Gastroesophageal sphincter (tissue), 4 donors: Measurements from ENCODE around the gene PCMTD2. TPM values are rescaled to one million over a fixed set of nuclear protein-coding genes. Genes with fewer than 3 reads are reported as not detected.
"Not testable (repeated sequence)": the region's sequence is repeated elsewhere in the genome, so short reads cannot be mapped to it uniquely, and the experiment has no call there.

Experiments
- ATAC-seq: fragments of 150-250 bp; one replicate; pipeline ENCODE4 v1.9.1; 2016; ENCODE audit warnings: mild to moderate bottlenecking, moderate library complexity
- H3K27ac ChIP-seq, 4 donors: fragments of 200-600 bp; sonication (generic) in 3 of 4; 1 replicate in 3 of 4; 2 replicates in 1 of 4; pipeline ENCODE4 v1.5.1; 2016 to 2019
- H3K27me3 ChIP-seq: fragments of 200-600 bp; sonication (generic); one replicate; pipeline ENCODE4 v1.5.1; 2019
- H3K36me3 ChIP-seq, 2 donors: fragments of 200-600 bp; sonication (generic); one replicate each; pipeline ENCODE4 v1.5.1; 2019; ENCODE audit warnings: control low read depth in 1 of 2
- H3K4me1 ChIP-seq, 3 donors: fragments of 200-600 bp; sonication (generic); 1 replicate in 2 of 3; 2 replicates in 1 of 3; pipeline ENCODE4 v1.5.1; 2016 to 2019; ENCODE audit warnings: control low read depth in 2 of 3
- H3K4me3 ChIP-seq, 2 donors: fragments of 200-600 bp; sonication (generic); one replicate each; pipeline ENCODE4 v1.5.1; 2019; ENCODE audit warnings: mild to moderate bottlenecking in 1 of 2, moderate library complexity in 1 of 2
- H3K9me3 ChIP-seq, 3 donors: fragments of 200-600 bp; sonication (generic); one replicate each; pipeline ENCODE4 v1.5.1; 2017 to 2019; ENCODE audit warnings: control low read depth in 2 of 3
- WGBS, 2 donors: methylation state at CpG; one replicate each; pipeline ENCODE4 v1.1.5; 2018; ENCODE audit warnings: low coverage in 1 of 2; 5-methylcytosine and 5-hydroxymethylcytosine counted together
- total RNA-seq, 4 donors: library from RNA; depleted of rRNA; stranded (reverse); fragments of >200 nt; gene quantifications; one replicate each; pipeline ENCODE4 v1.1.0, GENCODE V29; 2016
- TF ChIP-seq, protein P1 (sequence below), 4 experiments: fragments of 200-600 bp in 2 of 4; fragments of 450-650 bp in 2 of 4; sonication (generic) in 1 of 4; IDR thresholded peaks; one replicate each; pipeline ENCODE4 v1.5.1; 2017 to 2019; ENCODE audit warnings: antibody characterized with exemption in 4 of 4, mild to moderate bottlenecking in 2 of 4, moderate library complexity in 2 of 4

The PCMTD2 gene
- total RNA-seq, 4 donors from 2014 or later = 46.0 to 70.0 (median 48.1) TPM

DNA sequence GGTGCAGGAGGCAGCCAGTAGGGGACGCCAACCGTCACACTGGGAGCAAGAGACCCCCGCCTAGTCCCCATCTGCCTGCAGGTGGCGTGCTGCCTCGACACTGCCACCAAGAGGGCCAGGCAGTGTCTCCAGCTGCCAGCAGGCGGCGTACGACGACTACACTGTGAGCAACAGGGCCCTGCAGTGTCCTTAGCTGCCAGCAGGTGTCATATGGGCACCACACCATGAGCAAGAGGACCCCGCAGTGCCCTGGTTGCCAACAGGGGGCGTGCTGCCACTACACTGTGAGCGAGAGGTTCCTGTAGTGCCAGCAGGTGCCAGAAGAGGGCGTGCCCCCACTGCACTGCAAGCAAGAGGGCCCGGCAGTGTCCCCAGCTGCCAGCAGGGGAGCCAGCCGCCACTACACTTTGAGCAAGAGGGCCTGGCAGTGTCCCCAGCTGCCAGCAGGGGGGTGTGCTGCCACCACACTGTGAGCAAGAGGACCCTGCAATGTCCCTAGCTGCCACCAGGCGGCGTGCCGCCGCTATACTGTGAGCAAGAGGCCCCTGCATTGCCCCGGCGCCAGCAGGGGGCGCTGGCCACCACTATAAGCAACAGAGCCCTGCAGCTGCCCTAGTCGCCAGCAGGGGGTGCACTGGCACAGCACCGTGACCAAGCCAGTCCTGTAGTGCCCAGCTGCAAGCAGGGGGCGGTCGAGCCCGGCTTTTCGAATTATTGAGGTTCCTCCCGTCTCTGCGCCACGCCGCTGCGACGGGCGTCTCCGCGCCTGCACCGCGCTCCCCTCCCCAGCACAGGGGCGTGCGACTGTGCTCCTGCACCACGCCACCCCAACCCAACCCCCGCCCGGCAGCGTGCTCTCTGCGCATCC lies 30.3 kb downstream of the PCMTD2 start:
- H3K27me3 ChIP-seq, ATAC-seq, H3K36me3 ChIP-seq, H3K9me3 ChIP-seq, H3K4me3 ChIP-seq, H3K27ac ChIP-seq, H3K4me1 ChIP-seq: not testable (repeated sequence)
- TF ChIP-seq, protein P1, sequence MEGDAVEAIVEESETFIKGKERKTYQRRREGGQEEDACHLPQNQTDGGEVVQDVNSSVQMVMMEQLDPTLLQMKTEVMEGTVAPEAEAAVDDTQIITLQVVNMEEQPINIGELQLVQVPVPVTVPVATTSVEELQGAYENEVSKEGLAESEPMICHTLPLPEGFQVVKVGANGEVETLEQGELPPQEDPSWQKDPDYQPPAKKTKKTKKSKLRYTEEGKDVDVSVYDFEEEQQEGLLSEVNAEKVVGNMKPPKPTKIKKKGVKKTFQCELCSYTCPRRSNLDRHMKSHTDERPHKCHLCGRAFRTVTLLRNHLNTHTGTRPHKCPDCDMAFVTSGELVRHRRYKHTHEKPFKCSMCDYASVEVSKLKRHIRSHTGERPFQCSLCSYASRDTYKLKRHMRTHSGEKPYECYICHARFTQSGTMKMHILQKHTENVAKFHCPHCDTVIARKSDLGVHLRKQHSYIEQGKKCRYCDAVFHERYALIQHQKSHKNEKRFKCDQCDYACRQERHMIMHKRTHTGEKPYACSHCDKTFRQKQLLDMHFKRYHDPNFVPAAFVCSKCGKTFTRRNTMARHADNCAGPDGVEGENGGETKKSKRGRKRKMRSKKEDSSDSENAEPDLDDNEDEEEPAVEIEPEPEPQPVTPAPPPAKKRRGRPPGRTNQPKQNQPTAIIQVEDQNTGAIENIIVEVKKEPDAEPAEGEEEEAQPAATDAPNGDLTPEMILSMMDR (IDR thresholded peaks at IDR 0.05) = peak; percentile 28 to 66 (median 58)
- 80% methylated on average over 1 of the region's 46 CpGs; no CpG with 5 or more reads in 1 of the 2 donors for WGBS, 2 donors

DNA sequence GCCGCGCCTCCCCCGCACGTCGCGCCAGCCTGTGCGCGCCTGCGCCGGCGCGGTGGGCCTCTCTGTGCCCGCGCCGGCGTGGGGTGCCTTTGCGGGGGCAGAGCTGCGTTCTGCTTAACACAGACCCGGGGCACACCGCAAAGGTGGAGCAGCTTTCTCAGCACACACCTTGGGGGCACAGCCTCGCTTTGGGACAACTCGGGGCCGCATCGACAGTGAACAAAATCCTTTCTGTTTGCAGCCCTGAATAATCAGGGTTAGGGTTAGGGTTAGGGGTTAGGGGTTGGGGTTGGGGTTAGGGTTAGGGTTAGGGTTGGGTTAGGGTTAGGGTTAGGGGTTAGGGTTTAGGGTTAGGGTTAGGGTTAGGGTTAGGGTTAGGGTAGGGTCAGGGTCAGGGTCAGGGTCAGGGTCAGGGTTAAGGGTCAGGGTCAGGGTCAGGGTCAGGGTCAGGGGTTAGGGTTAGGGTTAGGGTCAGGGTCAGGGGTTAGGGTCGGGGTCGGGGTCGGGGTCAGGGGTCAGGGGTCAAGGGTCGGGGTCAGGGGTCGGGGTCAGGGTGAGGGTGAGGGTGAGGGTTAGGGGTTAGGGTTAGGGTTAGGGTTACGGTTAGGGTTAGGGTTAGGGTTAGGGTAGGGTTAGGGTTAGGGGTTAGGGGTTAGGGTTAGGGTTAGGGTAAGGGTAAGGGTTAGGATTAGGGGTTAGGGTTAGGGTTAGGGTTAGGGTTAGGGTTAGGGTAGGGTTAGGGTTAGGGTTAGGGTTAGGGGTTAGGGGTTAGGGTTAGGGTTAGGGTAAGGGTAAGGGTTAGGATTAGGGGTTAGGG lies 31.1 kb downstream of the PCMTD2 start:
- H3K27me3 ChIP-seq, H3K4me3 ChIP-seq, ATAC-seq, H3K27ac ChIP-seq, H3K9me3 ChIP-seq, H3K36me3 ChIP-seq, H3K4me1 ChIP-seq: not testable (repeated sequence)
- 60% methylated on average over 2 of the region's 30 CpGs; no CpG with 5 or more reads in 1 of the 2 donors for WGBS, 2 donors

DNA sequence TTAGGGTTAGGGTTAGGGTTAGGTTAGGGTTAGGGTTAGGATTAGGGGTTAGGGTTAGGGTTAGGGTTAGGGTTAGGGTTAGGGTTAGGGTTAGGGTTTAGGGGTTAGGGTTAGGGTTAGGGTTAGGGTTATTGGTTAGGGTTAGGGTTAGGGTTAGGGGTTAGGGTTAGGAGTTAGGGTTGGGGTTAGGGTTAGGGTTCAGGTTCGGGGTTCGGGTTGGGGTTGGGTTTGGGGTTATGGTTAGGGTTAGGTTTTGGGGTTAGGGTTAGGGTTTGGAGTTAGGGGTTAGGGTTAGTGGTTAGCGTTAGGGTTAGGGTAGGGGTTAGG lies 31.7 kb downstream of the PCMTD2 start:
- not testable (repeated sequence) for H3K4me1 ChIP-seq, H3K27ac ChIP-seq, H3K27me3 ChIP-seq, H3K4me3 ChIP-seq, ATAC-seq, H3K36me3 ChIP-seq, H3K9me3 ChIP-seq
- WGBS, 2 donors = 100% methylated on average over 2 of the region's 3 CpGs; no CpG with 5 or more reads in 1 of the 2 donors

- no CpG with 5 or more reads among the region's 13 CpGs for WGBS, 2 donors
- not testable (repeated sequence) for ATAC-seq, H3K4me1 ChIP-seq
These were observed 36.6 kb downstream of the PCMTD2 start for GRCh38 chr20:64292167-64292566.

GRCh38 chr20:64303086-64303485 lies 47.5 kb downstream of the PCMTD2 start:
- not testable (repeated sequence) for H3K27me3 ChIP-seq, H3K36me3 ChIP-seq, H3K4me3 ChIP-seq

More at GRCh38 chr20:64292167-64292566, 36.6 kb downstream of the PCMTD2 start:
- not testable (repeated sequence) for H3K27ac ChIP-seq, H3K9me3 ChIP-seq, H3K4me3 ChIP-seq, H3K36me3 ChIP-seq, H3K27me3 ChIP-seq

GRCh38 chr20:64313761-64314160 lies 58.2 kb downstream of the PCMTD2 start:
- ATAC-seq, H3K27ac ChIP-seq, H3K4me1 ChIP-seq, H3K9me3 ChIP-seq, H3K4me3 ChIP-seq, H3K36me3 ChIP-seq: not testable (repeated sequence)
- WGBS, 2 donors = 80 to 83% methylated on average over 1 of the region's 1 CpG
- peaks cover 19% of the 10 kb centered on the region for H3K27me3 ChIP-seq

More at GRCh38 chr20:64303086-64303485, 47.5 kb downstream of the PCMTD2 start:
- H3K4me1 ChIP-seq, H3K9me3 ChIP-seq, H3K27ac ChIP-seq, ATAC-seq: not testable (repeated sequence)
- WGBS, 2 donors = 56 to 62% methylated on average over 1 to 2 of the region's 2 CpGs

DNA sequence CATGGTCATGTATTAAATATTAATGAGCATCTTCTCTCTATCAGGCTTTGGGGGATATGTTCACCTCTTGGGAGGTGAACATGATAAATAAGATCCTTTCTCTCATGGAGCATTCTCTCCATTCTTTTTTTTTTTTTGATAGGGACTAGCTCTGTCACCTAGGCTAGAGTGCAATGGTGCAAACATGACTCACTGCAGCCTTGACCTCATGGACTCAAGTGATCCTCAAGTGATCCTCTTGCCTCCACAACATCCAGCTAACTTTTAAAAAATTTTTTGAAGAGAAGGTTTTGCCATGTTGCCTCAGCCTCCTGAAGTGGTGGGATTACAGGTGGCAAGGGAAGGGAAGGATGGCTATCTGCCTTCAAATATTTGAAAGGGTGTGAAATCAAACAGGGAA lies 59.8 kb downstream of the PCMTD2 start:
- not testable (repeated sequence) for H3K9me3 ChIP-seq, H3K4me1 ChIP-seq, ATAC-seq, H3K36me3 ChIP-seq, H3K27ac ChIP-seq, H3K4me3 ChIP-seq
- H3K27me3 ChIP-seq = peaks cover 19% of the 10 kb centered on the region

DNA sequence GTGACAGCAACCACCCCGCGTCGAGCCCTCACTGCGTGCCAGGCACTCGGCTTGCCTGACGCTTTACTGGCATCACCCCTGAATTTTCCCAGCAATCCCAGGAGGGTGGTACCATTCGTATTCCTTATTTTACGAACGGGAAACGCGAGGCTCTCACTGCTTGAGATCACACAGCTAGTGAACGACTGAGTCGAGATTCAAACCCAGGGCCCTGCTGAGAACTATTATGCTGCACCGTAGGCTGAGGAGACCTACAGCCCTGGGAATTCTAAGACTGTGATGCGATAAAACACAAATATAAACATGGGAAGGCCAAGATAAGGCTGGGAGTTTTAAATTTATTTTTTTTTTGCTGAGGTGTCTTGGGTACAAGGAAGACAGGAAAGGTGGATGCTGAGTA lies 60.3 kb downstream of the PCMTD2 start:
- 46 to 47% methylated on average over 9 of the region's 15 CpGs for WGBS, 2 donors
- not testable (repeated sequence) for ATAC-seq, H3K9me3 ChIP-seq, H3K4me3 ChIP-seq, H3K4me1 ChIP-seq, H3K36me3 ChIP-seq, H3K27ac ChIP-seq
- H3K27me3 ChIP-seq = peaks cover 19% of the 10 kb centered on the region
